Activated effector memory CD4-positive, alpha-beta T cell treated with anti-CD3 and anti-CD28 coated beads, Interleukin-2, amount 50 U/mL, for 16 hours (primary cell): Measurements from ENCODE around the gene FHIT.

Experiments used
- DNase-seq: peaks from one replicate; pipeline ENCODE4 v3.0.0-alpha.2; 2020

The FHIT gene

DNA sequence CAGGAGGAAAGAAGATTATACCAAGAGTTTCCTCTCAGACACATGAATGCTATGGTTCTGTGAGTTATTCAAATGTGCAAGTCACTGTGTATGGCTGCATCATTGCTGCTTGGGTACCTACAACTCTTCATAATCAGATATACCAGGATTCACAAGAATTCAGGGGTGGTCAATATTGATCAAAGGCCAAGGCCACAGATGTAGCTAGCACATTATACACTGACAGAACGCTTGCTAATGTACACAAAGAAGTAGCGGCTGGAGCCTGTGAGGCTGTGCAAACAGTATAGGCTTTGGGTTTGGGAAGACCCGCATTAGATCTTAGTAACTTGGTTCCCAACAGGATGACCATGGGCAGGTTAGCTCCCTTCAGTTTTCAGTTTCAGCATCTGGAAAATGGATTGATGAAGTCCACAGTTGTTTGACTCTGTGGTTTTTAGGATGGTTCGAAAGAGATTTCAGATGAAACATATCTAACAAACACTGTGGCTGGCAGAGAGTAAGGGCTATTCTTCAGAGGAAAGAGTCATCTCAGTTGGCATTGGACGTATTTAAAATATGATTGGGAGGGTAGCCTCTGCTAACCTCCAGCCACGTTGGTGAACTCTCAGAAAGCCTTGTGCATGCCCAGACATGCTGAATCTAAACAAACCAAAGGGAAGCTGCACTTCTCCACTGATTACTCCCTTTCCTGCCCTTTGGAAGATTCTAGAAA, 1452.7 kb downstream of the FHIT start:
- no peak for DNase-seq

DNA sequence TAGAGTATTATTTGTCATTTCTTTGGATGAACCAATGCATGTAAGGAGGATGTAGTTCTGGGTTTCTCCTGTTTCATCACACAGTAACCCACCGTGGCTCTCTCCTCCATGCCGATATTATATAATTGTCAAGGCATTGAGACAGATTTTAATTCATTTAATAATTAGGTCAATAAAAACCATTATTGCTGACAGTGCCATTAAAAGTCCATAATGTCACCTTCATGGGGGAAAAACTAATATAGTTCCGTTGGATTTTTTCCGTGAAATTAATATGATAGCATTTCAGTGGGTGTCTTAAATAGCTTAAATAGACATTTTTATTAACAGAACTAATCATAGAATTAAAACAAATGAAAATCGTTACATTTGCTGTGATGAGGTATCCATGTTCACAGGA, 1453.7 kb downstream of the FHIT start:
- DNase-seq = no peak

DNA sequence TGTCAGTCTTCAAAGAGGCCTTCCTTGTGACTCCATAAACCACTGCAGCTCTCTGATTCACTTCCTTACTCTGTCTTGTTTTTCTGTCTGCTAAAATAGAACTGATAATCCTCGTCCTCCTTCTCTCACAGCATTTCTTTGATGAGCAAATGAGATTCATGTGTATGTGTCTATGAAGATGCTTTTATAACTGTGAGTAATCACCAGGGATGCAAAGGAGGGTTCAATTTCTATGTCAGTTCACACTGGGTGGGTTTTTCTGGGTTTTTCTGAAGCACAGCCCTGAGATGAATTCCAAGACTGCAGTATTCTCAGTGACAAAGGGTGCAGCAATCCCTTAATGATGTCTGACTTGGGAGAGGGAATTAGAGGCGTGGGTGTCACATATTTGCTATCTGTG, 1454.8 kb downstream of the FHIT start:
- DNase-seq = no peak

DNA sequence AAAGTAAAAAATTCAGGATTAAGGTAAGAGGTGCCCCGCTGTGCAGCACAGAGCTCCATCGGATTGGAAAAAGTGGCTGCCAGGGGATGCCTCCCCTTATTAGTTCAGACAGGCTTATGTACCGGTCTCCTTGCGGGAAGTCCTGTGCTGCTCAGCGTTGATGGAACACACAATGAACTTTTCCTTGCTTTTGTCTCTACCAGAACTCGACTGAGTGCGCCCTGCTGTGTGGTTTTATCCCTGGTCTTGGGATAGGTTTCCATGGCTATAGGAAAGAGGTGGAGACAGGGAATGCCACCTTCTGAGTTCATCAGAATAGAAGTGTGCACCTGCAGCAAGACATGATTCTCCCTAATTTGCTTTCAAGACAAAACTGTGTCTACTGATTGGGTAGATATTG, 1455.5 kb downstream of the FHIT start:
- no peak for DNase-seq

DNA sequence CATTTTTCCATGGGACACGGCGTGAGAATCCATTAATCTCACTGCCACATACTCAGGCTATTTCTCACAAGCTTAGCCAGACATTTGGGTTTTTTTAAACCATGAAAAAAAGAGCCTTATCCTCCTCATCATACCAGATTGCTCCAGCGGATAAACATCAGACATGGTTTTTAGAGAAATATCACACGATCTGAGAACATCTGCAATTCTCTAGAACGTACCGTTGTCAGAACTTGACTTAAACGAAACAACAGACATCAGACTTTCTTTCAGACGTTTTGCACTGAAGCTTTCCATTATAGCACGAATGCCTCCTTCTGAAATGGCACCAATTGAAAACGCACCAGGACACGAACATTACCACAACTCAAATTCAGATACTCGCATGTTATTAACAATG, 1457.3 kb downstream of the FHIT start:
- no peak for DNase-seq

DNA sequence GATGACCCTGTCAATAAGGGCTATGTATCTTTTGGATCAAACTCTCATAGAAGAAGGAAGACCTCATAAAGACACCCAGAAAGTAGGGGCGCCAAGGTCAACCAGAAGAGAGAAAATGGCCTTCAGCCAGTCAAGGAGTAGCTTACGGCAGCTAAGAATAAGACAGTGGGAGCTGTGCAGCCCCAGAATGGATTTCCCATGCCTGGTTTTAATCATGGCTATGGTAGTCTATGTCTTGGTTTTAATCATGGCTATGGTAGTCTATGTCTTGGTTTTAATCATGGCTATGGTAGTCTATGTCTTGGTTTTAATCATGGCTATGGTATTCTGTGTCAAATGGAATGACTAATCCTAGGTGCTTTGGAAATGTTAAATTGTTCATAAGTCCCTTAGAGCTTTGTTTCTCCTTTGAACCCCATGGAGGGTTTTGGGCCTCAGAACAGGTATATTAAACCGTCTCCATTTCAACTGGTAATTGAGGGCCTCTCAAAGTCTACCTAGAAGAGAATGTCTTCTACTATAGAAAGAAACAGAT, 1459.4 kb downstream of the FHIT start:
- no peak for DNase-seq

DNA sequence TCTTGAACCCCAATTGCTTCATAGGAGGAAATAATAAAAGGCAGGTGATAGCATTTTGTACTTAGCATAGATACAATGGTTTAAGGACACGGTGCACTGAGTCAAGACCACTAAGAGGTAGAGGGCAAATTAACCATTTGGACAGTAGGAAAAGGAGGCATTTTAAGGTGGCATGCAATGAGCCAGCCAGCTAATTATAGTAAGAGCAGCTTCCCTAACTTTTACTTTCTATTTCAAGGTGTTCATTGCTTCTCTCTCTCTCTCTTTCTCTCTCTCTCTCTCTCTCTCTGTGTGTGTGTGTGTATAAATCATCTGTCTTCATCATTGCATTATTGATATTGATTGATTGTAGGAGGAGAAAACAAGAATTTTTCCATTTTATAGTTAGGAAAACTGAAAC, 1461.0 kb downstream of the FHIT start:
- no peak for DNase-seq

DNA sequence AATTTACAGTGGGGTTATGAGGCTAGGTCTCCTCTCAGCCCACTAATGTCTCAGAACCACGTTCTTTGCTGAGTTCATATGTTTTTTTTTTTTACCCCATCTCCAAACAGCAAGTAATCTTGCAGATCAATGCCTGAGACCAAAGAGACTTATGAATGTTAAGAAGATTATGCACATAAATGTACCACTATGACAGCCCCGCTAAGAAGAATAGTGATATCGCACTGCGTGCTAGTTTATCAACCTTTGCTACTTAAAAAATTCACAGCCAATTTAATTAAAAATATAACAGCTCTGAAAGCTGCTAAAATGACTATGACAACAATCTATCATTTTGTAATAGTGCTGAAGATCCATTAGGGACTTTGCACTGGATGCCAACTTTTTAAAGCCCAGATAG, 1462.5 kb downstream of the FHIT start:
- DNase-seq = no peak

DNA sequence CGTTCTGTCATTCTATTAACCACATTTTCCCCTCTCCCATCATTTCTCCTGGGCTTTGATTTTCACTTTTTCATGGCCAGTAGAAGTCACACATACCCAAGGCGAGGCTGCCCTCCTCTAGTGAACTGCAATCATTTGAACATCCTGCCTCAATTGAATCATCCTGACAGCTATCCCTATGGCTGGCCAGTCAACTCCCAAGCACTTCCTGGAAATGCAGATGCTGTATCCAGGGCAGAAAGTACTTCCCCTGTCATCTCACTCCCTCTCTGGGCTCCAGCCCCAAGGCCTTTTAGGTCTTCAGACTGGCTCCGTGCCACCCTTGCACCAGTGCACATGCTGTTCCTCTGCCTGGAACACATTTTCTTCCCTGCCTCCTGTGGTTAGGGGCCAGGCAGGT, 1463.1 kb downstream of the FHIT start:
- DNase-seq = no peak

DNA sequence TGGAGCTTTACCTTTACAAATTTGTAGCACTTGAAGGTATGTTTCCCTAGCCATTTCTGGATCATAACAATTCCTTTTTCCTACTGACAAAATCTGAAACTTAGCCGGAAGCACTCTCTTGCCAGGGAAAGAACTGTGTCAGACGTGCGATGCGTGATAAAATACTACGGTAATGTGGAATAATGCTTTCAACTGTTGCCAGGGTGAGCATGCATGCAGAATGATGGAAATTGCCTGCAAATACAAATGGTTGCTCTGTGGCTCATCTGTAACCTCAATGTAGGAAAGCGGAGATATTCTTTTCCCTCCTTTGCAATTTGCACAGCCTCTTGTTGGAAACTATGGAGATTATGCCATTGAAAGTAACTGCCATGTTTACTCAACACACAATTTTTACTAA, 1464.9 kb downstream of the FHIT start:
- no peak for DNase-seq

DNA sequence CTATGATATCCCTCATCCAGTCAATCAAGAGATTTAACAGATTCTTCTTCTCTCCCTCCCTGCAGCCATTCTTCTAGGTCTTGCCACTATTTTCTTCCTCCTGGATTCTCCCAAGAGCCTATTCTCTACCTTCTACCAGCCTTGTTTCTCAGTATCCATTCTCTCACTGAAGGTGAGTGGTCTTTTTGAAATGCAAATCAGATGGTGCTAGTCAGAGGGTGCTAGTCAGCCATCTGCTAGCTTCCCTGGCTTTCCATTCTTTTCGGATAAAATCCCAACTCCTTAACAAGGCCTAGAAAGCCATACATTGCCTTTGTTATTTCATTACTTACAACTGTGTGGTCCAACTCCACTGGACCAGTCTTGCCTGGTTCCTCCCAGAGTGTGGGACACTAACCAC, 1467.1 kb downstream of the FHIT start:
- no peak for DNase-seq

DNA sequence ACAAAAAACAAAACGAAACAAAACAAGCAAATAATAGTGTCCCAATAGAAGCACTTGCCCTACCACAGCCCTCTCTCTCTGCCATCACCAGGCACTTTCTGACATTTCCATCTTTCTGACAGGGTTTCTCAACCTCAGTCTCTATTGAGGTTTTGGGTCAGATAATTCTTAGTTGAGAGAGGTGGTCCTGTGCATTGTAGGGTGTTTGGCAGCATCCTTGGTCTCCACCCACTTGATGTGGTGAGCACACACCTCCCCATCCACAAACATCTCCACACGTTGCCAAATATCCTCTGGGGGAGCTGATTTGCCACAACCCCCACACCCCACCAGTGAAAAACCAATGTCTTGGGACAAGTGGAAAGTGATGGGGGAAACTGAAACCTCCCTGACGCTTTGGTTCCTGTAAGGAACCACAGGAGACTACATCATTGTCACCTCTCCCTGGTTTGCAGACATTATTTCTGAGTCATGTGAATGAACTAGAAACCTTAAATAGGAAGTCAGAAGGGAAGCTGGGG, 1467.7 kb downstream of the FHIT start:
- DNase-seq = no peak

DNA sequence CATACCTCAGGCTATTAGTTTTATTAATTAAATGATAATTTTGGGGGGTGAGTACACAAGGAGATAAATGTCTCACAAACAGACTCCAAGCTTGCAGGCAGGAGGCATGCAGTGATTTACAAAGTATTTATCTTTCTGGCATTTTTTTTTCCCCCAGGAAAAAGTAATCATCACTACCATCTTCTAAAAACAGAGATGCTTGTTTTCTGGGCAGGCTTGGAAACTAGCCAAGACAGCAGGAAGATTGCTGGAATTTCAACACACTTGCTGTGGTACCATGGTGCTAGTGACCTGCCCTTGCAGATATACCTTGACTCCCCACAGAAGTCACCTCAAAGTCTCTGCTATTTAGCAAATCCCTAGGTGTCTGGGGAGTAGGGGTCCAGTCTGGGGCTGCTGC, 1468.6 kb downstream of the FHIT start:
- no peak for DNase-seq

DNA sequence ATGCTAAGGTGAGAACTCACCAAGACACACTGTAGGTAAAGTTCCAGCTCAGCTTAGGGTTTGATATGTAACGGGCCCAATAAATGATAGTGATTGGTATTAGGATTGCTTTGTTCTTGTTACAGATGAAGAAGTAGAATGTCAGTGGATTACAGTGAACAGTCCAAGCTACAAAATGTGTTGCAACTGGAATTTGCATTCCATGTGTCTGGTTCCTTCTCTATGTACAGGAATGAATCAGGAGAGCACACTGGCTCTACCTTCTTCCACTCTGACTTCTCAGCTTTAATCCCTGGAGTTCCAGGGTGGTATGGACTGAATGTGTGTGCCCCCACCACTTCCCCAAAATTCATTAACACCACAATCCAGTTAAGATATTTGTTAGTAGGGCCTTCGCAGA, 1471.0 kb downstream of the FHIT start:
- no peak for DNase-seq

DNA sequence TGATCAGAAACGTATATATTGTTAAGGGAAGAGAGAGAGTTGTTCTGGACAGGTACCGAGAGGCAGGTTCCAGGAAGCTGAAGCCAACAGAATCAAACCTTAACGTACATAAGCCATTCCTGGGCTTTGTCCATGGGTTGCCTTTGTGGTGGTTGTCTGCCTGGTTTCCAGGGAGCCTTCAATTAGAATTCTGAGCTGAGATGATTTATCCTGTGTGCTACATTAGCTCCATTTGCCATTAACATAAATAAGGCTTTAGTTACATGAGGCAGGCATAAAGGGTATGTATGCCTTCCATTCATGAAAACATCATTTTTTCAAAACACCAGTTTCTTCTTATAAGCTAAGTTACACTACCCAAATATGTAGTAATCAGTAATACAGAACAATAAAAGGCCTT, 1472.0 kb downstream of the FHIT start:
- no peak for DNase-seq

DNA sequence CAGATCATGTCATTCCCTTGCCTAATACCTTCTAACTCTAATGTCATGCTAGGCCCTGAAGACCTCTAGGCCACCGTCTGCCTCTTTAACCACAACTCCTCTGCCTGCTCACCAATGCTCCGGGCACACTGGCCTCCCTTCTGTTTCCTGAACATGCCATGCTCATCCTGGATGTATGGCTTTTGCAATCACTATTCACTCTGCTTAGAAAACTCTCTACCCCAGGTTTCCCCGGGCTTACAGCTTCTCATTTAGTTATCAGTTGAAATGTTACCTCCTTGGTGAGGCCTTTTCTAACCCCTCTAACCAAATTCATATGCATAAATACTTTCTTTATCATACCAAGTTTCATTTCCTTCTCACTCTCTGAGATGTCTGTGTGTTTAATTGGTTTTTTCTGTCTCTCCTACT, 1473.6 kb downstream of the FHIT start:
- DNase-seq = no peak

DNA sequence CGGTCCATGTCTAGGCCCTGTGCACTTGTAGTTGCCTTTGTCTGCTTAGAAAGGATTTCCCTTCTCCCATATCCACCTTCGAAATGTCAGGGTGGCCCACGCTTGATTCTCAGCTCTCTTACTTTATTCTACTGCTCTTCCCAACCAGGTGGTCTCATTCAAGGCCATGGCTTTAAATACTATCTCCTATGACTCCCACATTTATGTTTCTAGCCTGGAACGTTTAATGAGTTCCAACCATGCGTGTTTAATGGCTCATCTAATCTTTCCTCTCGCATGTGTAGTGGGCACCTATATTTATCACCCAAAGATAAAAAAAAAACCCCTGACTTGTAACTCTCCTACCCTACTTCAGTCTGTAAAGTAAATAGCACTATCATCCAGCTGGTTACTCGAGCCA, 1474.2 kb downstream of the FHIT start:
- no peak for DNase-seq

DNA sequence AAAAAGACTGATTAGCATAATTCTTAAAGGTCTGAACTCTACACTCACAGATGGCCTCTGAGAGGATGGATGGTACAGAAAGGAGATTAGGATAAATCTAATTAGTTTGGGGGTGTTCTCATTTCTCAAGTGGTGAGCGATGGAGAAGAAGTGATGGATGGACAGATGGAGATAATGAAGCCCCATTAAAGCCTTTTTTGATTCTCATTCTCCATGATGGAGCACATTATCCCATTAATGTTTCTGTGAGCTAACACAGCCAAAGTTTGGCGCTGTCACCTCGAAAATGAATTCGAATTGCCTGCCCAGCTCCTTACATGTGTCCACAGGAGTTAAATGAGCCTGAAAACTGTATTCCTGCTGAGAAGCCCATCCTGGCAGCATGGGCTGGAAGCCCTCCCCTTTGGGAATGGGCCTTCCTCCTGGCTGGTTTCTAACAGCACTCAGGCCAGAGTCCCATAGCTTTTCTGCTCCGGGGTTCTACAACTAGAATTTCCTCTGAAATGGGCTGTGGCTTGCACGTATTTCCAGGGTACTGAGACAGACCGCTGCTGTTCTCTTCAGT, 1475.4 kb downstream of the FHIT start:
- no peak for DNase-seq

DNA sequence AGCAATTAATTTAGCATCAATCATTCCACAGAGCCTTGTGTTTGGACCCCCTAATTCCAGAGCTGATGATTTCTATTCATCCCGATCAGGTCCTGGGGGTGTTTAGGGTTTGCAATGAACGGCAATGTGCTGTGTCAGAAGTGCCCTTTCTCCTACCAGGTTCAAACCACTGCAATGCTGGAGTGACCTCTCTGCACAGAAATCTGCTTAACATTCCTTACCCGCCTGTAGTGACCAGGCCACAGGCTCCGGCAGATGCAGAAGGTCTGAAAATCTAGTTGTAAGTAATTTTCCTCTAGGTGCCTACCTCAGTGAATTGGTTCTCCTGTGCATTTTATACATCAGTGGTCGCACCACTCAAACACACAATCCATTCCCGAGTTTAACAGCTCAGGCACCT, 1476.1 kb downstream of the FHIT start:
- DNase-seq = no peak

DNA sequence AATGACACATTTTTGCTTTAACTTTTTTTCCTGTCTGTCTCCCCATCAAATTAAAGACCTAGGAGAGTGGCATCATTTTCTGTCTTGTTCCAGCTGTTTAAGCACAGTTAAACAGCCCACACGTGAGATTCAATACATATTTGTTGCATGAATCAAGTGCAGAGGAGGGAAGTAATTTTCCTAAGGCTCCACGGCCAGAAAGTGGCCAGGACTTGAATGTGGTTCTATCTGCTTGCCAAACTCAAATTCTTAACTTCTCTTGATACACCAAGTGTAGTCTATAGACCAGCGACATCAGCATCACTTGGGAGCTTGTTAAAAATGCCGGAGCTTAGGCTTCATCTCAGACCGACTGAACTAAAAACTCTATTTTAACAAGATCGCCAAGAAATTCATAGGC, 1476.6 kb downstream of the FHIT start:
- no peak for DNase-seq

DNA sequence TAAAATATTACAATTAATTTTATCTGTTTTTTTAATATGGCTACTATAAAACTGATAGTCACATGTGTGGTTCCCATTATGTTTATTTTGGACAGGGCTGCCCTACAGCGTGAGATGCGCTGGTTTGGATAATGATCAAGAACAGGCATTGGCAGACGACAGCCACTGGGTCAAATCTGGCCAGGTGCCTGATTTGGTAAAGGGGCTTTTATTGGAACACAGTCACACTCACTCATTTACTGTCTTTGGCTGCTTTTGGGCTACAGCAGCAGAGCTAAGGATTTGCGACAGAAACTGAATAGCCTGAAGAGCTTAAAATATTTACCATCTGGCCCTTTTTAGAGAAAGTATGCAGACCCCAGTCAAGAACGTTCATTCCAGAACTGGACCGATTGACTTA, 1477.3 kb downstream of the FHIT start:
- no peak for DNase-seq

DNA sequence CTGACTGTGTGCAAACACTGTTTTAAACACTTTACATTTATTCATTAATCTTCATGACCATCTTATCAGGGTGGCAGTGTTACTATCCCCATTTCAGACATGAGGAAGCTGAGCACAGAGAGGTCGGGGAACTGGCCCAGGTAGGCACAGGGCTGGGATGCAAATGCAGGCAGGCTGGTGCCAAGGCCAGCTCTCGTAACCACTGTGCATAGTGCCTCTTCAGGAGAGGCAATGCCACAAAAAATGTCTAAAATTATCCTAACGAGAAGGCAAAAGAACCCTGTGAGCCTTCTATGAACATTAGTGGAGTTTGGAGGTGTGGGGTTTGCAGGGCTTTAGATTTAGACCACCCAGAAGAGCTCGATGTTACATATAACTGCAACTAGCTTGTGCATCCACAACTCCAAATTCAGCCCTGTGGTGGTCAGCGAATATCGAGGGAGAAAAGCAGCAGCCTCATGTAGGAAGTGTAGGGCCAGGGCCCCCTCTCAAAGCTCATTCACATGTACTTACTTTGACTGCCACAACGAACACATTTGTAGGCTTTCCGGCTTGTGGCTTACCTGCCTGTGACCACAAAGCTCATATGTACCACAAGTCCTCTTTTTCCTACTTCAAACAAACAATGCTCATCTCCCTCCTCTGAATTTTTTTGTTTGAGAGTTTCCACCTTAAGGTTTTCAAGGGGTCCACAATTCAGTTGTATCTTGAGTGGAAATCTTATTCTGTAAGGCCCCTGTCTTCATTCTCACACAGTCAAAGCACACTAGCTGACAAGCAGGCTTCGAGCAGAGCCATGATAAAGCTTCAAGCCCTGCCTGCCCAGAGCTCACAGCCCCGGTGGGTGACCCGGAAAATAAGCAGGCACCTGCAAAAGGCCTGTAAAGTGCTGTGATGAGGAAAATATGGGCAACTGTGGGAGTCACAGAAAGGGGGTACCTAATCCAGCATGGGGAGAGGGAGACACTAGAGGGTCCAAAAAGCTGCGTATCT, 1478.5 kb downstream of the FHIT start:
- DNase-seq = peak; percentile 71

DNA sequence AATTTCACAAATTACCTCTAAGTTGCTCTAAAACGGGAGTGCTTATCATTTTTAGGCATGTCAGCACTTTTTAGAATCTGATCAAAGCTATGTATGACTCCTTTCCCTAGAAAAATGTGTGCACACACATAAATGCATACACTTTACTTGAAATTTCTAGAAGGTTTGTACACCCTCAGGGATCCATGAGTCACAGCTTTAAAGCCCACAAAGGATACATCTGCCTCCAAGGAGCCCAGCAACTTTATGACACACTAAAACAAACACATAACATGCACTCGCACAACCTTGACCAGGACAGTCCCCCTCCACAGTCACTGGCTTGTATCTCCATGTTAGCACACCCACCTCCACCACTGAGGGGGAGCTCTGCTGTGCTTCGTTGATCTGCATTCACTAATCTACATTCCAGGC, 1479.5 kb downstream of the FHIT start:
- no peak for DNase-seq
